GM12878 (cell line): ENCODE data around the gene MARS1. TPM values are rescaled to one million over a fixed set of nuclear protein-coding genes. Genes with fewer than 3 reads are reported as not detected.

Experiments used
- ATAC-seq: fragments of 200-7000 bp; cut with Tn5 transposase; 3 replicates; pipeline ENCODE4 v1.9.1; 2020; ENCODE audit warnings: mild to moderate bottlenecking, moderate library complexity
- BruUV-seq: library from RNA; stranded (reverse); fragments of 400-500 nt; replicated peaks from 2 replicates; lab custom pipeline; 2021; lab: Mats Ljungman, UMichigan
- CTCF ChIA-PET: fragments of 300-600 bp; sonication (Branson Sonifier 250); formaldehyde crosslinking; extraction: SDS; loops from one replicate; lab custom pipeline; 2021; ENCODE audit warnings: inconsistent platforms; lab: Yijun Ruan, JAX
- POLR2A ChIA-PET: fragments of 350-600 bp; formaldehyde crosslinking; extraction: SDS; loops from one replicate; lab custom pipeline; 2021; ENCODE audit warnings: inconsistent platforms; lab: Charles Lee
- RAD21 ChIA-PET: fragments of 300-600 bp; sonication (Branson Sonifier 250); formaldehyde crosslinking; loops from one replicate; lab custom pipeline; 2023; ENCODE audit warnings: antibody characterized with exemption; ENCODE audit not compliant: unreplicated experiment; lab: Charles Lee
- SMC1A ChIA-PET: fragments of 300-600 bp; sonication (Branson Sonifier 250); formaldehyde crosslinking; loops from one replicate; lab custom pipeline; 2023; ENCODE audit not compliant: unreplicated experiment, uncharacterized antibody; lab: Charles Lee
- DNase-seq: peaks from one replicate; pipeline ENCODE4 v3.0.0-alpha.2; 2011; ENCODE audit warnings: low read depth, low spot score
- FAIRE-seq: peaks from 3 replicates; lab custom pipeline; 2011; peaks lifted over from hg19 to GRCh38; lab: Jason Lieb, UNC
- H2AFZ ChIP-seq: 2 replicates; pipeline ENCODE4 v1.6.0; 2011; ENCODE audit warnings: low read depth, low read length, control low read depth; ENCODE audit not compliant: control insufficient read depth
- H3K27ac ChIP-seq: 2 replicates; pipeline ENCODE4 v1.5.1; 2011; ENCODE audit warnings: control low read depth; ENCODE audit not compliant: control insufficient read depth, insufficient read depth
- H3K27me3 ChIP-seq, 2 experiments: replicated peaks in 1 of 2; 2 replicates each; pipeline versions ENCODE4 v1.6.0 to v1.6.1; 2011; ENCODE audit warnings: low read length in 1 of 2; ENCODE audit not compliant: control insufficient read depth in 2 of 2, insufficient read depth in 2 of 2
- H3K36me3 ChIP-seq, 2 experiments: 2 replicates each; pipeline ENCODE4 v1.5.1; 2011; ENCODE audit warnings: low read length in 1 of 2; ENCODE audit not compliant: control insufficient read depth in 2 of 2, insufficient read depth in 2 of 2
- H3K4me1 ChIP-seq: 2 replicates; pipeline ENCODE4 v1.6.1; 2011; ENCODE audit warnings: mild to moderate bottlenecking, low read length, moderate library complexity, mixed read lengths; ENCODE audit not compliant: control insufficient read depth, insufficient read depth
- H3K4me2 ChIP-seq: 2 replicates; pipeline ENCODE4 v1.6.0; 2011; ENCODE audit warnings: control low read depth; ENCODE audit not compliant: control insufficient read depth, insufficient read depth
- H3K4me3 ChIP-seq: fragments of 200-600 bp; sonication (generic); 2 replicates; pipeline ENCODE4 v1.5.1; 2016
- H3K79me2 ChIP-seq: 2 replicates; pipeline ENCODE4 v1.6.0; 2011; ENCODE audit warnings: low read length; ENCODE audit not compliant: control insufficient read depth, insufficient read depth
- H3K9ac ChIP-seq: 2 replicates; pipeline ENCODE4 v1.8.0; 2011; ENCODE audit warnings: low read length, control low read depth, mixed read lengths; ENCODE audit not compliant: control insufficient read depth, insufficient read depth
- H3K9me3 ChIP-seq: replicated peaks from 3 replicates; pipeline ENCODE4 v1.5.1; 2011; ENCODE audit warnings: mild to moderate bottlenecking, low read length; ENCODE audit not compliant: control insufficient read depth, insufficient read depth
- H4K20me1 ChIP-seq: 2 replicates; pipeline ENCODE4 v1.6.0; 2011; ENCODE audit not compliant: control insufficient read depth, insufficient read depth
- BACH1 ChIP-seq: fragments of 450-650 bp; IDR thresholded peaks from 2 replicates; pipeline ENCODE4 v1.6.1; 2017; ENCODE audit warnings: mild to moderate bottlenecking, borderline replicate concordance
- BCL11A ChIP-seq: IDR thresholded peaks from 2 replicates; pipeline ENCODE4 v1.6.1; 2011; ENCODE audit warnings: low read depth, low read length
- BCLAF1 ChIP-seq: fragments of 450-650 bp; IDR thresholded peaks from 2 replicates; pipeline ENCODE4 v1.6.1; 2017; ENCODE audit warnings: antibody characterized with exemption, mild to moderate bottlenecking, moderate library complexity
- BMI1 ChIP-seq: fragments of 450-650 bp; IDR thresholded peaks from 2 replicates; pipeline ENCODE4 v1.6.1; 2016; ENCODE audit warnings: mild to moderate bottlenecking, moderate library complexity, borderline replicate concordance
- FOS ChIP-seq: IDR thresholded peaks from 3 replicates; pipeline ENCODE4 v1.6.1; 2011; ENCODE audit warnings: borderline replicate concordance; ENCODE audit not compliant: insufficient read length; ENCODE audit errors: extremely low read depth
- FOXM1 ChIP-seq: IDR thresholded peaks from 2 replicates; pipeline ENCODE4 v1.6.1; 2012; ENCODE audit warnings: low read depth, mild to moderate bottlenecking, inconsistent platforms, low read length, moderate library complexity
- GABPA ChIP-seq: IDR thresholded peaks from 2 replicates; pipeline ENCODE4 v1.6.1; 2014; ENCODE audit warnings: antibody characterized with exemption, low read depth, mild to moderate bottlenecking, inconsistent platforms
- HDGF ChIP-seq: fragments of 450-650 bp; IDR thresholded peaks from 2 replicates; pipeline ENCODE4 v1.6.1; 2016; ENCODE audit warnings: antibody characterized with exemption
- IRF4 ChIP-seq: IDR thresholded peaks from 2 replicates; pipeline ENCODE4 v1.6.1; 2011; ENCODE audit warnings: low read depth, low read length
- MLLT1 ChIP-seq: fragments of 450-650 bp; IDR thresholded peaks from 2 replicates; pipeline ENCODE4 v1.6.1; 2016; ENCODE audit warnings: mild to moderate bottlenecking
- NRF1 ChIP-seq: conservative IDR thresholded peaks from 2 replicates; pipeline ENCODE4 v1.6.1; 2011; ENCODE audit warnings: mild to moderate bottlenecking, low read depth, low read length, improper control_type of control experiment
- RB1 ChIP-seq: fragments of 450-650 bp; formaldehyde crosslinking; IDR thresholded peaks from 2 replicates; pipeline ENCODE4 v1.6.1; 2017; ENCODE audit warnings: mild to moderate bottlenecking, borderline replicate concordance
- RBBP5 ChIP-seq: fragments of 200-600 bp; sonication (generic); conservative IDR thresholded peaks from 2 replicates; pipeline ENCODE4 v1.6.1; 2016
- RCOR1 ChIP-seq: conservative IDR thresholded peaks from 2 replicates; pipeline ENCODE4 v1.6.1; 2012; ENCODE audit warnings: low read depth, low read length, improper control_type of control experiment
- YY1 ChIP-seq: IDR thresholded peaks from 2 replicates; pipeline ENCODE4 v1.6.1; 2011; ENCODE audit warnings: low read depth, mild to moderate bottlenecking, low read length
- ZNF24 ChIP-seq: fragments of 450-650 bp; IDR thresholded peaks from 2 replicates; pipeline ENCODE4 v1.6.1; 2017; ENCODE audit warnings: antibody characterized with exemption, mild to moderate bottlenecking
- ZNF384 ChIP-seq: IDR thresholded peaks from 2 replicates; pipeline ENCODE4 v1.6.1; 2012; ENCODE audit warnings: low read depth, mild to moderate bottlenecking, low read length, improper control_type of control experiment, borderline replicate concordance
- WGBS: methylation state at CpG from one replicate; pipeline ENCODE4 v1.1.6; 2016; ENCODE audit warnings: low lambda C conversion rate; ENCODE audit not compliant: insufficient replicate concordance, insufficient coverage; ENCODE audit errors: missing lambda C conversion rate; 5-methylcytosine and 5-hydroxymethylcytosine counted together
- in situ Hi-C: fragments of 300-500 bp; cut with MboI; formaldehyde crosslinking; loops from 9 replicates; pipeline ENCODE4 v1.14.3; 2018; ENCODE audit warnings: mixed read lengths
- intact Hi-C: fragments of 100-400 bp; cut with micrococcal nuclease; formaldehyde crosslinking; loops from one replicate; pipeline ENCODE4 v1.14.2; 2022; ENCODE audit not compliant: unreplicated experiment
- polyA plus RNA-seq, 11 experiments: library from polyadenylated mRNA; depleted of rRNA in 4 of 11; unstranded in 6 of 11; stranded (reverse) in 5 of 11; fragments of >200 nt; fragmentation: Nextera tagmentation in 4 of 11; fragmentation: Illumina TruSeq in 1 of 11; extraction: Ambion mirVana in 4 of 11; extraction: Trizol in 1 of 11; gene quantifications; 1 replicate in 1 of 11; 2 replicates in 10 of 11; pipeline versions ENCODE4 v1.2.1 to v1.2.3, GENCODE V29; 2011 to 2016; ENCODE audit warnings: inconsistent platforms in 2 of 11, missing spikeins in 2 of 11, low read depth in 1 of 11
- total RNA-seq, 4 experiments: library from RNA; depleted of rRNA in 3 of 4; stranded (reverse); fragments of >200 nt in 3 of 4; fragmentation: Illumina TruSeq in 1 of 4; extraction: Trizol in 1 of 4; gene quantifications; 2 replicates each; pipeline versions ENCODE4 v1.2.1 to v1.2.3, GENCODE V29; 2013 to 2021

The MARS1 gene
- total and polyA plus RNA-seq, 10 of the 15 experiments (the other 5 are each of a cell fraction or from before 2014, with no cell fraction given) = 72.3 to 270 (median 153) TPM

- no peak for TF ChIP-seq MLLT1
- no peak for TF ChIP-seq BMI1
- TF ChIP-seq, all 136 proteins: peak for 10
Observed at GRCh38 chr12:57452937-57453509, 34.8 kb upstream of the MARS1 start (continued).

GRCh38 chr12:57454213-57454565 is 33.7 kb upstream of the MARS1 start:
- Histone ChIP-seq H3K36me3 (no peaks in the 10 kb centered on the region), H4K20me1 (no peaks in the 10 kb centered on the region), H3K79me2 (no peaks in the 10 kb centered on the region), H3K4me3 (no peak overlapping the region), H3K4me1 (peaks cover 11% of the 10 kb centered on the region), H3K27ac (no peak overlapping the region), H3K9ac (no peak overlapping the region), H2AFZ (no peak overlapping the region), H3K9me3 (no peaks in the 10 kb centered on the region), H3K4me2 (no peak overlapping the region), H3K27me3 (no peaks in the 10 kb centered on the region)
- FAIRE-seq (no peak), DNase-seq (no peak), ATAC-seq (no peak)
- 100% methylated on average over 2 of the region's 2 CpGs for WGBS
- no TSS peak for BruUV-seq
- SMC1A ChIA-PET = interaction anchor here (0.9 to 7.6 kb wide), 13 partner anchors 22 to 241 kb away, joined by 3 to 226 read pairs (median 6); partner anchors contain the start of gene SHMT2
- CTCF ChIA-PET = interaction anchor here (0.8 to 11.0 kb wide), 27 partner anchors 8 to 268 kb away, joined by 3 to 540 read pairs (median 19); partner anchors contain the start of genes SHMT2 and STAC3
- POLR2A ChIA-PET = interaction anchor here (0.5 to 6.1 kb wide), 7 partner anchors 20 to 207 kb away, joined by 3 to 29 read pairs (median 4); partner anchors contain the start of gene INHBC
- intact Hi-C loops (no loop called here), in situ Hi-C loops (loop anchor here (10.0 kb wide), 1 partner anchor 139 kb away; no protein-coding TSS in a partner anchor)
- TF ChIP-seq YY1 (no peak), FOXM1 (no peak), ZNF24 (no peak), IRF4 (no peak), HDGF (no peak), BACH1 (no peak), RB1 (no peak), NRF1 (no peak), BCLAF1 (no peak), FOS (no peak), BCL11A (no peak), RBBP5 (no peak), RCOR1 (no peak), GABPA (no peak), ZNF384 (no peak)
- RAD21 ChIA-PET = interaction anchor here (1.7 to 6.8 kb wide), 10 partner anchors 8 to 241 kb away, joined by 5 to 224 read pairs (median 33); partner anchors contain the start of genes INHBC and STAC3
